Motor neuron (in vitro differentiated cells): ENCODE results near the gene INVS. TPM values are rescaled to one million over a fixed set of nuclear protein-coding genes. Genes with fewer than 3 reads are reported as not detected.
A peak's percentile ranks its signal among the peaks of the same experiment; 100 is the strongest.
"Not testable (repeated sequence)": the region's sequence is repeated elsewhere in the genome, so short reads cannot be mapped to it uniquely, and the experiment has no call there.

Experiments used
- ATAC-seq, 8 experiments: fragments of 200-7000 bp; cut with Tn5 transposase; replicated peaks in 6 of 8; 2 replicates each; pipeline ENCODE4 v1.8.0; 2021; ENCODE audit warnings: mild to moderate bottlenecking in 8 of 8, moderate library complexity in 8 of 8
- H3K27ac ChIP-seq, 2 donors: fragments of 250-450 bp; sonication (Bioruptor Pico); 2 replicates each; pipeline ENCODE4 v1.9.0; 2021; ENCODE audit warnings: antibody characterized with exemption in 2 of 2, mild to moderate bottlenecking in 2 of 2, moderate library complexity in 1 of 2
- H3K4me1 ChIP-seq, 2 donors: fragments of 250-450 bp; sonication (Bioruptor Pico); replicated peaks in 1 of 2; 2 replicates each; pipeline ENCODE4 v1.6.1; 2021; ENCODE audit warnings: antibody characterized with exemption in 2 of 2, mild to moderate bottlenecking in 2 of 2, moderate library complexity in 1 of 2
- H3K4me3 ChIP-seq, 5 donors: fragments of 250-450 bp; sonication (Bioruptor Pico); 2 replicates each; pipeline ENCODE4 v1.9.0; 2021; ENCODE audit warnings: antibody characterized with exemption in 5 of 5, mild to moderate bottlenecking in 5 of 5, moderate library complexity in 4 of 5
- WGBS, 10 experiments: fragments of 450-650 bp; shearing (Covaris generic); methylation state at CpG; one replicate each; pipeline ENCODE4 v1.0.0; 2022; 5-methylcytosine and 5-hydroxymethylcytosine counted together
- in situ Hi-C, 9 experiments: fragments of 400-800 bp; cut with MboI; loops; one replicate each; pipeline ENCODE4 v1.15.0; 2021; ENCODE audit warnings: low sequenced_read_pairs in 9 of 9, low pct_unique_long_range_greater_than_20kb in 2 of 9; ENCODE audit not compliant: unreplicated experiment in 9 of 9
- total RNA-seq, 8 experiments: library from RNA; unstranded; fragments of 300-600 nt; gene quantifications; 2 replicates each; pipeline versions ENCODE4 v1.2.3 to v1.2.4, GENCODE V29; 2022

Gene INVS
- total RNA-seq, 8 experiments from 2014 or later: 9.5 to 23.8 (median 13.8) TPM

GRCh38 chr9:100145167-100145934 lies 46.3 kb downstream of the INVS start:
- ATAC-seq, H3K4me3 ChIP-seq, H3K4me1 ChIP-seq, H3K27ac ChIP-seq, in situ Hi-C loops: not testable (repeated sequence)
- 72 to 100% (median 92%) methylated on average over 1 to 9 of the region's 15 CpGs; no CpG with 5 or more reads in 1 of the 10 experiments for WGBS, 10 experiments

- not testable (repeated sequence) for H3K27ac ChIP-seq
Observed at GRCh38 chr9:100145976-100146375, 46.9 kb downstream of the INVS start.

GRCh38 chr9:100150214-100150613 lies 51.2 kb downstream of the INVS start:
- H3K27ac ChIP-seq: no peak overlapping the region
- no peaks in the 10 kb centered on the region for H3K4me1 ChIP-seq
- in situ Hi-C loops: no loop called here
- WGBS, 10 experiments: 0 to 100% (median 36%) methylated on average over 1 to 2 of the region's 2 CpGs; no CpG with 5 or more reads in 1 of the 10 experiments
- no peak overlapping the region for H3K4me3 ChIP-seq
- peak in 1 of 8 experiments; percentile 60 for ATAC-seq

More at GRCh38 chr9:100145976-100146375, 46.9 kb downstream of the INVS start:
- in situ Hi-C loops, H3K4me3 ChIP-seq, ATAC-seq, H3K4me1 ChIP-seq: not testable (repeated sequence)
- 32 to 83% (median 67%) methylated on average over 1 to 3 of the region's 8 CpGs; no CpG with 5 or more reads in 6 of the 10 experiments for WGBS, 10 experiments

- H3K4me3 ChIP-seq: no peak overlapping the region
- ATAC-seq: no peak
- H3K27ac ChIP-seq: no peak overlapping the region
- in situ Hi-C loops: no loop called here
- WGBS, 10 experiments: 79 to 100% (median 96%) methylated on average over 1 to 3 of the region's 3 CpGs; no CpG with 5 or more reads in 3 of the 10 experiments
- H3K4me1 ChIP-seq: no peaks in the 10 kb centered on the region
Observed at GRCh38 chr9:100160021-100160420, 61.0 kb downstream of the INVS start.

- no peak for ATAC-seq
- peaks cover 6 to 14% of the 10 kb centered on the region in 2 donors for H3K4me1 ChIP-seq
- H3K27ac ChIP-seq: no peak overlapping the region
- H3K4me3 ChIP-seq: no peak overlapping the region
- in situ Hi-C loops: no loop called here
Observed at GRCh38 chr9:100167176-100167575, 68.1 kb downstream of the INVS start.

GRCh38 chr9:100167915-100168654 lies 69.0 kb downstream of the INVS start:
- ATAC-seq: peak in 6 of 8 experiments; percentile 63 to 80 (median 74)
- WGBS, 10 experiments: 8 to 92% (median 51%) methylated on average over 1 to 5 of the region's 5 CpGs
- peaks cover 6 to 14% of the 10 kb centered on the region in 2 donors for H3K4me1 ChIP-seq
- in situ Hi-C loops: no loop called here
- no peak overlapping the region for H3K4me3 ChIP-seq
- no peak overlapping the region for H3K27ac ChIP-seq

- Histone ChIP-seq H3K27ac (no peak overlapping the region), H3K4me3 (no peak overlapping the region), H3K4me1 (peaks cover 6 to 14% of the 10 kb centered on the region in 2 donors)
- no peak for ATAC-seq
- in situ Hi-C loops: no loop called here
Observed at GRCh38 chr9:100170085-100170484, 71.0 kb downstream of the INVS start.

GRCh38 chr9:100170556-100170955 lies 71.5 kb downstream of the INVS start:
- Histone ChIP-seq H3K4me1 (peaks cover 6 to 14% of the 10 kb centered on the region in 2 donors), H3K27ac (no peak overlapping the region), H3K4me3 (no peak overlapping the region)
- ATAC-seq: no peak
- in situ Hi-C loops: no loop called here

GRCh38 chr9:100186356-100186755 lies 87.3 kb downstream of the INVS start:
- in situ Hi-C loops: no loop called here
- H3K4me3 ChIP-seq: no peak overlapping the region
- WGBS, 10 experiments: 14 to 60% methylated on average over 1 of the region's 1 CpG; no CpG with 5 or more reads in 8 of the 10 experiments
- H3K4me1 ChIP-seq: no peaks in the 10 kb centered on the region
- peak in 1 of 8 experiments; percentile 55 for ATAC-seq
- no peak overlapping the region for H3K27ac ChIP-seq

- 74 to 100% (median 97%) methylated on average over 2 of the region's 2 CpGs; no CpG with 5 or more reads in 1 of the 10 experiments for WGBS, 10 experiments
- Histone ChIP-seq H3K27ac (no peak overlapping the region), H3K4me1 (no peaks in the 10 kb centered on the region), H3K4me3 (no peak overlapping the region)
- no peak for ATAC-seq
- in situ Hi-C loops: no loop called here
Observed at GRCh38 chr9:100190339-100190738, 91.3 kb downstream of the INVS start.

GRCh38 chr9:100191264-100191663 lies 92.2 kb downstream of the INVS start:
- in situ Hi-C loops: no loop called here
- H3K4me1 ChIP-seq: no peaks in the 10 kb centered on the region
- no peak overlapping the region for H3K27ac ChIP-seq
- H3K4me3 ChIP-seq: no peak overlapping the region
- ATAC-seq: no peak

- no peak overlapping the region for H3K4me3 ChIP-seq
- ATAC-seq: no peak
- H3K4me1 ChIP-seq: no peaks in the 10 kb centered on the region
- in situ Hi-C loops: no loop called here
- WGBS, 10 experiments: 89 to 100% (median 100%) methylated on average over 1 to 3 of the region's 3 CpGs
- H3K27ac ChIP-seq: no peak overlapping the region
Observed at GRCh38 chr9:100193078-100193477, 94.0 kb downstream of the INVS start.

- Histone ChIP-seq H3K4me3 (no peak overlapping the region), H3K27ac (no peak overlapping the region), H3K4me1 (no peaks in the 10 kb centered on the region)
- ATAC-seq: no peak
- 71 to 100% (median 97%) methylated on average over 1 to 3 of the region's 3 CpGs for WGBS, 10 experiments
- in situ Hi-C loops: no loop called here
Observed at GRCh38 chr9:100196215-100196614, 97.2 kb downstream of the INVS start.
